Keratinocyte (primary cell): ENCODE data around the gene TTLL13. TPM values are rescaled to one million over a fixed set of nuclear protein-coding genes. Genes with fewer than 3 reads are reported as not detected.

Experiments used
- DNase-seq: peaks from one replicate; pipeline ENCODE4 v3.0.0-alpha.2; 2011; ENCODE audit warnings: low read depth, missing footprints, low spot score
- FAIRE-seq: peaks from 2 replicates; lab custom pipeline; 2011; peaks lifted over from hg19 to GRCh38; lab: Jason Lieb, UNC
- H2AFZ ChIP-seq: 2 replicates; pipeline ENCODE4 v1.6.0; 2012; ENCODE audit warnings: low read length, control low read depth, inconsistent platforms; ENCODE audit not compliant: control insufficient read depth
- H3K27ac ChIP-seq: 2 replicates; pipeline ENCODE4 v1.5.1; 2011; ENCODE audit warnings: low read length; ENCODE audit not compliant: control insufficient read depth, insufficient read depth
- H3K27me3 ChIP-seq: 3 replicates; pipeline ENCODE4 v1.6.0; 2011; ENCODE audit warnings: low read length; ENCODE audit not compliant: control insufficient read depth, insufficient read depth; ENCODE audit errors: extremely low read depth
- H3K36me3 ChIP-seq, 2 experiments: 2 replicates in 1 of 2; 3 replicates in 1 of 2; pipeline ENCODE4 v1.5.1; 2011; ENCODE audit warnings: low read length in 2 of 2, mild to moderate bottlenecking in 1 of 2; ENCODE audit not compliant: control insufficient read depth in 2 of 2, insufficient read depth in 2 of 2; ENCODE audit errors: extremely low read depth in 1 of 2
- H3K4me1 ChIP-seq: 3 replicates; pipeline ENCODE4 v1.5.1; 2011; ENCODE audit warnings: low read length; ENCODE audit not compliant: control insufficient read depth, insufficient read depth; ENCODE audit errors: extremely low read depth
- H3K4me2 ChIP-seq: 3 replicates; pipeline ENCODE4 v1.6.0; 2011; ENCODE audit warnings: low read depth, low read length; ENCODE audit not compliant: control insufficient read depth, insufficient read depth; ENCODE audit errors: extremely low read depth
- H3K4me3 ChIP-seq, 3 experiments: fragments of 200-600 bp in 1 of 3; sonication (generic) in 1 of 3; 2 replicates in 2 of 3; 3 replicates in 1 of 3; pipeline ENCODE4 v1.5.1; 2011 to 2016; ENCODE audit warnings: low read length in 3 of 3, mild to moderate bottlenecking in 3 of 3, control low read depth in 2 of 3, inconsistent platforms in 1 of 3, low read depth in 1 of 3, mixed read lengths in 1 of 3, mixed run types in 1 of 3, moderate library complexity in 1 of 3; ENCODE audit not compliant: control insufficient read depth in 2 of 3, insufficient read depth in 2 of 3; ENCODE audit errors: extremely low read depth in 1 of 3
- H3K79me2 ChIP-seq: 2 replicates; pipeline ENCODE4 v1.6.0; 2012; ENCODE audit warnings: low read length; ENCODE audit not compliant: control insufficient read depth, insufficient read depth
- H3K9ac ChIP-seq: 3 replicates; pipeline ENCODE4 v1.6.0; 2011; ENCODE audit warnings: low read length; ENCODE audit not compliant: control insufficient read depth, insufficient read depth; ENCODE audit errors: extremely low read depth
- H3K9me1 ChIP-seq: 3 replicates; pipeline ENCODE4 v1.6.0; 2011; ENCODE audit warnings: low read length; ENCODE audit not compliant: control insufficient read depth, insufficient read depth; ENCODE audit errors: extremely low read depth
- H3K9me3 ChIP-seq: 2 replicates; pipeline ENCODE4 v1.5.1; 2012; ENCODE audit warnings: low read depth, low read length; ENCODE audit not compliant: control insufficient read depth
- H4K20me1 ChIP-seq: 3 replicates; pipeline ENCODE4 v1.6.0; 2011; ENCODE audit warnings: low read length; ENCODE audit not compliant: control insufficient read depth, insufficient read depth; ENCODE audit errors: extremely low read depth
- EZH2 ChIP-seq: IDR thresholded peaks from one replicate; pipeline ENCODE4 v1.6.1; 2012; ENCODE audit warnings: inconsistent platforms, mild to moderate bottlenecking, low read length, moderate library complexity
- dilution Hi-C: fragments of 300-500 bp; cut with MboI; formaldehyde crosslinking; loops from one replicate; pipeline ENCODE4 v1.7.0; 2020; ENCODE audit warnings: low sequenced_read_pairs; ENCODE audit not compliant: extremely low pct_ligation_motif_present
- polyA plus RNA-seq, 5 experiments: library from polyadenylated mRNA; depleted of rRNA in 3 of 5; stranded (reverse) in 3 of 5; stranded (forward) in 1 of 5; unstranded in 1 of 5; fragments of >200 nt; gene quantifications; 1 replicate in 1 of 5; 2 replicates in 3 of 5; 3 replicates in 1 of 5; pipeline versions ENCODE4 v1.2.1 to v1.2.3, GENCODE V29; 2011 to 2012; ENCODE audit warnings: missing spikeins in 2 of 5, low read depth in 1 of 5, low replicate concordance in 1 of 5
- TF ChIP-seq, protein P1 (sequence below), 3 experiments: IDR thresholded peaks in 1 of 3; conservative IDR thresholded peaks in 1 of 3; optimal IDR thresholded peaks in 1 of 3; 2 replicates in 2 of 3; 3 replicates in 1 of 3; pipeline versions ENCODE3 to v1.5.1; 2011; ENCODE audit warnings: low read length in 3 of 3, mild to moderate bottlenecking in 3 of 3, moderate library complexity in 2 of 3, control low read depth in 1 of 3, inconsistent platforms in 1 of 3; ENCODE audit not compliant: insufficient read depth in 2 of 3; ENCODE audit errors: extremely low read depth in 1 of 3

Gene TTLL13
- polyA plus RNA-seq, 1 donor (not counting 4 experiments of a cell fraction or from before 2014, with no cell fraction given), result 0.07 TPM

DNA sequence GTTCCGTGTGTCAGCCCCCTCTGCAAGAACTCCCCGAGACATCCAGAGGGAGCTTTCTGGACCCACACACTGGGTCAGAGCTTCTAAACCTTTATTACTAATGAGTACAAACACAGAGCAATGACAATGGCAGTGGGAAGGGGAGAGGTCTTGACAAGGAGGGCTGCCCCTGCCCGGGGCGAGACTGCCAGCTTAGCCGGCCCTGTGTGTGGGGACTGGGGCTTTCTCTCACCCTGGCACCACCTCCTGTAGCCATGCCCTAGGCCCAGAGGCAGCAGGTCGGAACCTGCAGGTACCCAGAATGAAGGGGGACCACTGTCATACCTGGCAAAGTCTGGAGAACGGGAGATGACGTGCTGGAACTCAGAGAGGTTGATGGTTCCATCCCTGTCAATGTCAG is 18.7 kb upstream of the TTLL13 start:
- dilution Hi-C loops, result no loop called here

DNA sequence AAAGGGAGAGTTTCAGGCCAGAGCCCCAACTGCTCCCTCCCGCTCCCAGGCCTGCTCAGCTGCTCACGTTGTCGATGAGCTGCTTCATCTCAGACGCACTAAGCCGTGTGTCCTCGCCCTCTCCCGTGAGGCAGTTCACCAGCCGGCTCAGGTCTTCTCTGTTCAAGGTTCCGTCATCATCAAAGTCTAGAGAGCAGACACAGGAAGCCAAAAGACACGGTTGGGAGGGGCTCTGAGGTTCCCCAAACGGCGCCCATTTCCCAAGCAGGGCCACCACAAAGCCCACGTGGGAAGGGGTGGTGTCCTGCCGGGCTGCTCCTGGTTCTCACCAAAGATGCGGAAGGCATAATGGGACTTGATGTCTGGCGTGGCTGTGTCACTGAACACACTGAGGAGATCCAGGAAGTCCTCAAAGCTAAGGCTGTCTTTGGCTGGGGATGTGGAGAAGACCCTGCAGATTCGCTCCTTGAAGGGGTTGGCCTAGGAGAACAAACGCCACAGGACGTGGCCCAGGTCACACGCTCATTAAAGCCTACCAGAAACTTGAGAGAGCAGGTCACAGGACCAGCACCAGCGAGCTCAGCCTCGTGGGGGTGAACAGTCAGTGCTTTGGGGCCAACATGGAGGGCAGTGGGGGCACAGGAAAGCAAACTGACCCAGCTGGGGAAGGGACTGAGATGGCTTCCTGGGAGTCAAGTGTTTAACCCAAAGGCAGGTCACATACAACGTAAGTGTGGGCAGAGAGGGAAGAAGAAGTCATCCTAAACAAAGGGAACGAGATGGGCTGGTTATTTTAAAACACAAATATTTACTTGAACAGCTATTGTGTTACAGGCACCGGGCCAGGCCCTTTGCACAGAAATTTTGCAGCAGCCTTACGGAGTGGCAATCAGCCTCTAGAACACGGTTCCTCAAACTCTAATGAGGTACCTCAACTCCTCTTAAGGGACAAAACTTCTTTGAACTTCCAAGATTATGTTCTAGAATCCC is 18.0 kb upstream of the TTLL13 start:
- TF ChIP-seq, protein P1, sequence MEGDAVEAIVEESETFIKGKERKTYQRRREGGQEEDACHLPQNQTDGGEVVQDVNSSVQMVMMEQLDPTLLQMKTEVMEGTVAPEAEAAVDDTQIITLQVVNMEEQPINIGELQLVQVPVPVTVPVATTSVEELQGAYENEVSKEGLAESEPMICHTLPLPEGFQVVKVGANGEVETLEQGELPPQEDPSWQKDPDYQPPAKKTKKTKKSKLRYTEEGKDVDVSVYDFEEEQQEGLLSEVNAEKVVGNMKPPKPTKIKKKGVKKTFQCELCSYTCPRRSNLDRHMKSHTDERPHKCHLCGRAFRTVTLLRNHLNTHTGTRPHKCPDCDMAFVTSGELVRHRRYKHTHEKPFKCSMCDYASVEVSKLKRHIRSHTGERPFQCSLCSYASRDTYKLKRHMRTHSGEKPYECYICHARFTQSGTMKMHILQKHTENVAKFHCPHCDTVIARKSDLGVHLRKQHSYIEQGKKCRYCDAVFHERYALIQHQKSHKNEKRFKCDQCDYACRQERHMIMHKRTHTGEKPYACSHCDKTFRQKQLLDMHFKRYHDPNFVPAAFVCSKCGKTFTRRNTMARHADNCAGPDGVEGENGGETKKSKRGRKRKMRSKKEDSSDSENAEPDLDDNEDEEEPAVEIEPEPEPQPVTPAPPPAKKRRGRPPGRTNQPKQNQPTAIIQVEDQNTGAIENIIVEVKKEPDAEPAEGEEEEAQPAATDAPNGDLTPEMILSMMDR (optimal IDR thresholded peaks at IDR 0.05 in 1 of 3, IDR thresholded peaks at IDR 0.05 in 1 of 3, conservative IDR thresholded peaks at IDR 0.05 in 1 of 3; ENCODE audit: extremely low read depth in 1 of 3, insufficient read depth in 2 of 3, low read length in 3 of 3), result no peak
- no peak for TF ChIP-seq EZH2
- H3K79me2 ChIP-seq, result peaks cover 16% of the 10 kb centered on the region
- H3K27me3 ChIP-seq, result no peaks in the 10 kb centered on the region
- FAIRE-seq (no peak), DNase-seq (no peak)
- H3K4me3 ChIP-seq, result no peak overlapping the region
- H4K20me1 ChIP-seq, result peaks cover 3% of the 10 kb centered on the region
- H3K4me2 ChIP-seq, result no peak overlapping the region
- H3K9me1 ChIP-seq, result no peaks in the 10 kb centered on the region
- H3K36me3 ChIP-seq, result peaks cover 22 to 37% of the 10 kb centered on the region in 2 experiments
- H2AFZ ChIP-seq, result no peak overlapping the region
- dilution Hi-C loops, result no loop called here
- H3K27ac ChIP-seq, result peak overlapping the region; percentile 4
- H3K4me1 ChIP-seq, result peaks cover 25% of the 10 kb centered on the region
- H3K9ac ChIP-seq, result no peak overlapping the region
- H3K9me3 ChIP-seq, result no peaks in the 10 kb centered on the region

More for the DNA sequence above, 18.7 kb upstream of the TTLL13 start:
- H3K36me3 ChIP-seq, result peaks cover 25 to 44% of the 10 kb centered on the region in 2 experiments
- H3K79me2 ChIP-seq, result peaks cover 16% of the 10 kb centered on the region
- H3K9me1 ChIP-seq, result peaks cover 2% of the 10 kb centered on the region
- no peak overlapping the region for H3K27ac ChIP-seq
- no peak overlapping the region for H3K9ac ChIP-seq
- no peaks in the 10 kb centered on the region for H3K27me3 ChIP-seq
- TF ChIP-seq EZH2, result no peak
- TF ChIP-seq, protein P1 (optimal IDR thresholded peaks at IDR 0.05 in 1 of 3, IDR thresholded peaks at IDR 0.05 in 1 of 3, conservative IDR thresholded peaks at IDR 0.05 in 1 of 3; ENCODE audit: extremely low read depth in 1 of 3, insufficient read depth in 2 of 3, low read length in 3 of 3), result no peak
- H3K4me1 ChIP-seq, result peaks cover 25% of the 10 kb centered on the region
- DNase-seq (no peak), FAIRE-seq (no peak)
- H2AFZ ChIP-seq, result no peak overlapping the region
- no peak overlapping the region for H3K4me3 ChIP-seq
- H3K4me2 ChIP-seq, result peak overlapping the region; percentile 10
- H3K9me3 ChIP-seq, result no peaks in the 10 kb centered on the region
- H4K20me1 ChIP-seq, result peaks cover 3% of the 10 kb centered on the region
